GM12878 (cell line): ENCODE measurements around the gene ZBTB32.

Experiments used
- ATF3 ChIP-seq: IDR thresholded peaks from 2 replicates; pipeline ENCODE4 v1.6.1; 2011; ENCODE audit warnings: low read depth, mild to moderate bottlenecking, low read length, moderate library complexity, borderline replicate concordance; ENCODE audit errors: extremely low read depth
- BHLHE40 ChIP-seq, 2 experiments: fragments of 450-650 bp in 1 of 2; IDR thresholded peaks; 2 replicates each; pipeline ENCODE4 v1.6.1; 2011 to 2017; ENCODE audit warnings: low read depth in 2 of 2, borderline replicate concordance in 1 of 2, improper control_type of control experiment in 1 of 2, low read length in 1 of 2, mild to moderate bottlenecking in 1 of 2
- CTCF ChIP-seq, 3 experiments: IDR thresholded peaks in 2 of 3; conservative IDR thresholded peaks in 1 of 3; 2 replicates each; pipeline ENCODE4 v1.5.1; 2011; ENCODE audit warnings: low read depth in 3 of 3, low read length in 3 of 3, mild to moderate bottlenecking in 3 of 3, control low read depth in 2 of 3, moderate library complexity in 2 of 3, inconsistent platforms in 1 of 3, mixed read lengths in 1 of 3; ENCODE audit not compliant: control insufficient read depth in 2 of 3, insufficient read depth in 1 of 3; ENCODE audit errors: extremely low read depth in 1 of 3
- ESRRA ChIP-seq: IDR thresholded peaks from 2 replicates; pipeline ENCODE4 v1.6.1; 2012; ENCODE audit warnings: mild to moderate bottlenecking, low read length, improper control_type of control experiment
- ETV6 ChIP-seq, 2 experiments: fragments of 450-650 bp in 1 of 2; IDR thresholded peaks in 1 of 2; conservative IDR thresholded peaks in 1 of 2; 2 replicates each; pipeline ENCODE4 v1.6.1; 2014; ENCODE audit warnings: antibody characterized with exemption in 1 of 2, borderline replicate concordance in 1 of 2, low read depth in 1 of 2, mild to moderate bottlenecking in 1 of 2, moderate library complexity in 1 of 2
- EZH2 ChIP-seq: IDR thresholded peaks from 2 replicates; pipeline ENCODE4 v1.6.1; 2012; ENCODE audit warnings: low read depth, mild to moderate bottlenecking, control low read depth, inconsistent platforms, low read length, borderline replicate concordance; ENCODE audit not compliant: control insufficient read depth
- FOS ChIP-seq: IDR thresholded peaks from 3 replicates; pipeline ENCODE4 v1.6.1; 2011; ENCODE audit warnings: borderline replicate concordance; ENCODE audit not compliant: insufficient read length; ENCODE audit errors: extremely low read depth
- NFXL1 ChIP-seq: fragments of 450-650 bp; IDR thresholded peaks from 2 replicates; pipeline ENCODE4 v1.6.1; 2017; ENCODE audit warnings: antibody characterized with exemption, mild to moderate bottlenecking, borderline replicate concordance
- POLR2A ChIP-seq: IDR thresholded peaks from 2 replicates; pipeline ENCODE4 v1.6.1; 2011; ENCODE audit warnings: low read depth, mild to moderate bottlenecking, low read length
- POLR2AphosphoS5 ChIP-seq: IDR thresholded peaks from 2 replicates; pipeline ENCODE4 v1.6.1; 2011; ENCODE audit warnings: mild to moderate bottlenecking, low read length, inconsistent platforms
- POU2F2 ChIP-seq: IDR thresholded peaks from 3 replicates; pipeline ENCODE4 v1.6.1; 2011; ENCODE audit warnings: low read depth, mild to moderate bottlenecking, low read length, borderline replicate concordance
- RFX5 ChIP-seq: IDR thresholded peaks from 2 replicates; pipeline ENCODE4 v1.6.1; 2011; ENCODE audit warnings: low read depth, low read length, improper control_type of control experiment
- TBL1XR1 ChIP-seq: IDR thresholded peaks from 2 replicates; pipeline ENCODE4 v1.6.1; 2012; ENCODE audit warnings: low read depth, low read length, improper control_type of control experiment
- TF ChIP-seq, protein P1 (sequence below): IDR thresholded peaks from 2 replicates; pipeline ENCODE4 v1.6.1; 2012; ENCODE audit warnings: mild to moderate bottlenecking, low read depth, low read length

GRCh38 chr19:35720163-35720524, 15.8 kb downstream of the ZBTB32 start:
- TF ChIP-seq CTCF (IDR thresholded peaks at IDR 0.05 in 2 of 3, conservative IDR thresholded peaks at IDR 0.05 in 1 of 3; ENCODE audit: control insufficient read depth in 2 of 3, extremely low read depth in 1 of 3, insufficient read depth in 1 of 3, low read depth in 3 of 3, low read length in 3 of 3) = no peak
- TF ChIP-seq POU2F2 = no peak
- no peak for TF ChIP-seq ETV6 (conservative IDR thresholded peaks at IDR 0.05 in 1 of 2, IDR thresholded peaks at IDR 0.05 in 1 of 2; ENCODE audit: borderline replicate concordance in 1 of 2, low read depth in 1 of 2)
- TF ChIP-seq POLR2A = no peak
- no peak for TF ChIP-seq POLR2AphosphoS5
- TF ChIP-seq NFXL1 = no peak
- TF ChIP-seq EZH2 = no peak
- TF ChIP-seq RFX5 = no peak
- no peak for TF ChIP-seq BHLHE40 (IDR thresholded peaks at IDR 0.05; ENCODE audit: borderline replicate concordance in 1 of 2, low read depth in 2 of 2, low read length in 1 of 2)
- TF ChIP-seq, protein P1, sequence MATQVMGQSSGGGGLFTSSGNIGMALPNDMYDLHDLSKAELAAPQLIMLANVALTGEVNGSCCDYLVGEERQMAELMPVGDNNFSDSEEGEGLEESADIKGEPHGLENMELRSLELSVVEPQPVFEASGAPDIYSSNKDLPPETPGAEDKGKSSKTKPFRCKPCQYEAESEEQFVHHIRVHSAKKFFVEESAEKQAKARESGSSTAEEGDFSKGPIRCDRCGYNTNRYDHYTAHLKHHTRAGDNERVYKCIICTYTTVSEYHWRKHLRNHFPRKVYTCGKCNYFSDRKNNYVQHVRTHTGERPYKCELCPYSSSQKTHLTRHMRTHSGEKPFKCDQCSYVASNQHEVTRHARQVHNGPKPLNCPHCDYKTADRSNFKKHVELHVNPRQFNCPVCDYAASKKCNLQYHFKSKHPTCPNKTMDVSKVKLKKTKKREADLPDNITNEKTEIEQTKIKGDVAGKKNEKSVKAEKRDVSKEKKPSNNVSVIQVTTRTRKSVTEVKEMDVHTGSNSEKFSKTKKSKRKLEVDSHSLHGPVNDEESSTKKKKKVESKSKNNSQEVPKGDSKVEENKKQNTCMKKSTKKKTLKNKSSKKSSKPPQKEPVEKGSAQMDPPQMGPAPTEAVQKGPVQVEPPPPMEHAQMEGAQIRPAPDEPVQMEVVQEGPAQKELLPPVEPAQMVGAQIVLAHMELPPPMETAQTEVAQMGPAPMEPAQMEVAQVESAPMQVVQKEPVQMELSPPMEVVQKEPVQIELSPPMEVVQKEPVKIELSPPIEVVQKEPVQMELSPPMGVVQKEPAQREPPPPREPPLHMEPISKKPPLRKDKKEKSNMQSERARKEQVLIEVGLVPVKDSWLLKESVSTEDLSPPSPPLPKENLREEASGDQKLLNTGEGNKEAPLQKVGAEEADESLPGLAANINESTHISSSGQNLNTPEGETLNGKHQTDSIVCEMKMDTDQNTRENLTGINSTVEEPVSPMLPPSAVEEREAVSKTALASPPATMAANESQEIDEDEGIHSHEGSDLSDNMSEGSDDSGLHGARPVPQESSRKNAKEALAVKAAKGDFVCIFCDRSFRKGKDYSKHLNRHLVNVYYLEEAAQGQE = no peak
- TF ChIP-seq TBL1XR1 = no peak
- no peak for TF ChIP-seq ESRRA
- no peak for TF ChIP-seq ATF3
- TF ChIP-seq FOS = no peak
